Measurements from ENCODE around the gene MYO1B.

Gene MYO1B

DNA sequence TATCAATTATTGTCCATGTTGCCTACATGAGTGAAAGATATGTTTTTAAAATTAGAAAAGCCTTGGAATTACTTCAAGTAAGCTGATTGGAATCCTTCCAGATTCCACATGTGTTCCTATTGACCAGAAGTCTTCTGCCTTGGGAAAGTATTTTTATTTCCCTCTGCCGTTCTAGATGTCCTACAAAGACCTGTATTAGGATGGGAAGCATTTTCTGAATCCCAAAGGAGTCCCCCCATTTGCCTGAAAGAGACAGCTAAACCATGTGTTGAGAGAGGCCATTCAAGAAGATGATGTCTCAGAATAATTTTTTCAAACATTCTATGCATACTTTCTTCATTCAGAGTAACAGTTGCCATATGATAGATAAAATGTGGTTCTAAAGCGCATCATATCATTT, 19.0 kb upstream of the MYO1B start:
- DNase-seq = no peak

DNA sequence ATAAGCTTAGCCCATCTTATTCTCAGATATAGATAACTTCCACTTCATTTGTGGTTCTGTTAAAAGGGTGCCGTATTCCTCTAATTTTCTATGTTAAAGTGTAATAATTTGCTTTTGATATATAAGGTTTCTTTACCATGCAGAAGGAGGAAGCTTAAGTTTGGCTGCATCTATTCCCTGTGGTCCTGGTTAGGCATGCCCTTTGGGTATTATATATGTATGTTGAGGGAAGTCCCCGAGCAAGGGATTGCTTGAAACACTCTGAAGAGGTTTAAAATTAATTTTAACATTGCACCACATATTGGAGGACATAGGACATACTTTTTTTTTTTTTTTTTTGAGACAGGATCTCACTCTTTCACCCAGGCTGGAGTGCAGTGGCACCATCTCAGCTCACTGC, 16.9 kb upstream of the MYO1B start:
- no peak for DNase-seq

DNA sequence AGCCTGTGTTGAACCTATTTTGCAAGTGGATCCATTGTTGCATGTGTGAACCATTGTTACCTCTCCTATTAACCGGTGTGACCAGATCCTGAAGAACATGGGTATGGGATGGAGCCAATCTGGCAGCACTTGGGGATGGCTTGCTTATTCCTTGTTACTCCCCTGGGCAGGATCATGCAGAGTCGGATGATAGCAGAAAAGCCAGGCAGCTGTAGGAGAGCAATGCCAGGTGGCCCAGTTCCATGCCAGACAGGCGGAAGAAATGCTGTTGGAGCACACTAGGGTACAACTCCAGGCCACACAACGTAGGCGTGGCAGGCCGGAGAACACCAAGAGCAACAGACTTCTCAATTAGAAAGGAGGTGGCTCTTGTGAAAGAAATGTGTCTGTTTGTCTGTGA, 16.3 kb upstream of the MYO1B start:
- no peak for DNase-seq

DNA sequence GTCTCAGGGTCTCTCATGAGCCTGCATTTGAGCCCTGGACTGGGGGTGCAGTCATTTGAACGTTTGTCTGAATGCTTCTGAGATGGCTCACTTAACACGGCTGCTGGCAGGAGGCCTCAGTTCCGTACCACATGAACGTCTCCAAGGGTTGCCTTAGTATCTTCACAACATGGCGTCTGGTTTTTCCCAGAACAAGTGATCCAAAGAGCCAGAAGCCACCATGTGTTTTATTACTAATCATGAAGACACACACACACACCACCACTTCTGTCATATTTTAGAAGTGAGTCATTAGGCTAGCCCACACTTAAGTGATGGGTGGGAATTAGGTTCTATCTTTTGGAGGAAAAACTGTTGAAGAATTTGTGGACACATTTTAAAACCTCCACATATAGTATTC, 15.0 kb upstream of the MYO1B start:
- DNase-seq = no peak

DNA sequence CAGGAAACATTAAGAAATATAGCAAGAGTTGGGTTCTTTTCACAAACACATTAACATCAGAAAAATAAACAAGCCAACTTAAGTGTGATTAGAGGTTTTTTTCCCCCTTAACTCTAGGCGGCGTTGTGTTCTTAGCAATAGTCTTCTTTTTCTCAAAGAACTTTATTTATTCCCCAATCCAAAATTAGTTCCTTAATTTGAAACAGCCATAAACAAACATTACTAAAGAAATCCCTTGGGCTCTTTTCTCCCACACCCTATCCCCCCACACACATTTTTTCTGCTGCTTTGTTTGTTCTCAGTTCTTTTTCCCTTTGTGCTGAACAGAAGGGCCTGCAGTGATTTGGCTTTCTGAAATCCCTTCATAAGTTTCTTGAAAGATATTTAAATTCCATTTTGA, 13.2 kb upstream of the MYO1B start:
- no peak for DNase-seq

DNA sequence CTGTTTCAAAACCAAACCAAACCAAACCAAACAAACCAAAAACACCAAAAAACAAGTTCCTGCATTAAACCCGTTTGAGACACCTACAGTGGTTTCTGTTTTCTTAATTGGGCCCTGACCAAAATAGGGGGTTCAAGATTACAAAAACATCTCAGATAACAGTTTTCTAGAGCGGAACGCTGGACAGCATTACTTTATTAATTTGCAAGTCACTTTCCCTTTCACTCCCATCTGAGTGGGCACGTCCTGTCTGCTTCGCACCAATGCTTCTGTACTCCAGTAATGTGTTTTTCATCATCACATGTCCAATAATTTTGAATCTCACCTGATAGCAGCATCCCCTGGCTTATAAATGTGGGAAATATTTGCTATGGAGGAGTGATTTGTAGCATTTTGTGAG, 11.7 kb upstream of the MYO1B start:
- DNase-seq = no peak

DNA sequence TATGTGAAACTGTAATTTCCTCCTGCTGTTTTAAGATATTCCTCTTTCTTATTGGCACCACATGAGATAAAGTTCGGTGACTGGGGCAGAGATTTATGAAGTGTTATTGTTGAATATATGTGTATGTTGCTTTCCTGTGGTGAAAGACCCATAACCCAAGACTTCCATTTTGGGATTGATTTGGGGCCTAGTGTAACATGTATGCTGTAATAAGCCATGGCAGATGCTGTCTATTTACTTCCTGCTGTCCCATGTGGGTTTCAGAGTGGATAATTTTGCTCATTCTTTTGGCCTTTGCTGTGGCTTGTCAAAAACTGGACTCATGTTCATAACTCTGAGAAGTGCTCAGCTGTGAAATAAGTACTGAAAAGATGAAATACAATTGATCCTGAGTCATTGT, 10.8 kb upstream of the MYO1B start:
- no peak for DNase-seq

DNA sequence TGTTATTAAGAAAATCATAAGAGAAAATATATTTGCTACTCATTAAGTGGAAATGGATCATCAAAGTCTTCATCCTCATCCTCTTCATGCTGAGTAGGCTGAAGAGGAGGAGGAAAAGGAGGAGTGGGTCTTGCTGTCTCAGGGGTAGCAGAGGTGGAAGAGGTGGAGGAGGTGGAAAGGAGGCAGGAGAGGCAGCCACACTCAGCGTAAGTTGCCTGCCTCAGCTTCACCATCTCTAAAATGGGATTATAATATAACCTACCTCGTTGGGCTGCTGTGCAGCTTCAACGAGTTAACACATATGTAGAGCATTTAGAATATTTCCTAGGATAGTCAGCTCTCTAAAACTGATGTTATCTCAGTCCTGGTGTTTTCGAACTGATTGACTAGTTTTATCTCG, 4.3 kb upstream of the MYO1B start:
- DNase-seq = no peak

DNA sequence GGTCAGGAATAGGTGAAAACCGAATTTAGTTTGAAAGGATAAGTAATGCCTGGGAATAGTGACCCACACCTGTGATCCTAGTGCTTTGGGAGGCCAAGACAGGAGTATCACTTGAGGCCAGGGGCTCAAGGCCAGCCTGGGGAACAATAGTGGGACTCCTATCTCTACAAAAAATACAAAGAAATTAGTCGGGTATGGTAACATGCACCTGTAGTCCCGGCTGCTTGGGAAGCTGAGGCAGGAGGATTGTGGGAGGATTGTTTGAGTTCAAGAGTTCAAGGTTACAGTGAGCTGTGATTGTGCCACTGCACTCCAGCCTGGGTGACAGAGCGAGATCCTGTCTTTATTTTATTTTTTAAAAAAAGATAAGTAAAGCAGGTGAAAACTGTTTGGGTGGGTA, 3.8 kb upstream of the MYO1B start:
- DNase-seq = no peak

DNA sequence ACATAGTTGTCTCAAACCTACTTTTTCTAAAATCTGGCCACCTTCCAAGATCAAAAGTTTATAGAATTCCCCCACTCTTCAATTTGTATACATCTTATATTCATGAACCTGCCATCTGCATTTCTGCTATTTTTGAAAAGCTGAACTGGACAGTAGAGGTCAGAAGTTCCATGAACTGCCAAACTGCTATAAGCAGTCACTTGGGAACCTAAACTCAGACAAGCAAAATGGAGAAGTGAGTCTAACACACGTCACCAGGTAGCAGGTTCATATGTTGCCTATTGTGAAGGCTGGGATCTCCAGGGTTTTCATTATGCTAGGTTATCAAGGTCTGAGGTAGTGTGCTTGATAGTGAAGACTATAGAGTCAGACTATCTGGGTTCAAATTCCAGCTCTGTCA, 2.0 kb upstream of the MYO1B start:
- no peak for DNase-seq

DNA sequence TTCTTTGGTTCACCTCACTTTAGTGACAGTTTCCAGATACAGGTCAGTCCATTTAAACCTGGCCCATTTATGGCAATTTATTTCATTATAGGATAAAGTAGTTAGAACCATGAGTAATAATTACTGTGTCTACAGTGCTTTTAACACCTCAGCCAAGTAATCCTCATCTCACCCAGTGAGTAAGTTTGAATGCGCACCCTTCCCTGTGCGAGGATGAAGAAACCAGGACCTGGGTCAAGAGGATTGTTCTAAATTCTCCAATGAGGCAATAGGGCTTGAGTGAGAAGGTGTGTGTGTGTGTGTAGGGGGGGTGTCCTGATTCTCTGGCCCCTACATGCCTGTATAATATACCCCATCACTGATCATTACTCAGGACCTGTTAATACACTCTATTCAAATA, 854 bp upstream of the MYO1B start:
- no peak for DNase-seq

DNA sequence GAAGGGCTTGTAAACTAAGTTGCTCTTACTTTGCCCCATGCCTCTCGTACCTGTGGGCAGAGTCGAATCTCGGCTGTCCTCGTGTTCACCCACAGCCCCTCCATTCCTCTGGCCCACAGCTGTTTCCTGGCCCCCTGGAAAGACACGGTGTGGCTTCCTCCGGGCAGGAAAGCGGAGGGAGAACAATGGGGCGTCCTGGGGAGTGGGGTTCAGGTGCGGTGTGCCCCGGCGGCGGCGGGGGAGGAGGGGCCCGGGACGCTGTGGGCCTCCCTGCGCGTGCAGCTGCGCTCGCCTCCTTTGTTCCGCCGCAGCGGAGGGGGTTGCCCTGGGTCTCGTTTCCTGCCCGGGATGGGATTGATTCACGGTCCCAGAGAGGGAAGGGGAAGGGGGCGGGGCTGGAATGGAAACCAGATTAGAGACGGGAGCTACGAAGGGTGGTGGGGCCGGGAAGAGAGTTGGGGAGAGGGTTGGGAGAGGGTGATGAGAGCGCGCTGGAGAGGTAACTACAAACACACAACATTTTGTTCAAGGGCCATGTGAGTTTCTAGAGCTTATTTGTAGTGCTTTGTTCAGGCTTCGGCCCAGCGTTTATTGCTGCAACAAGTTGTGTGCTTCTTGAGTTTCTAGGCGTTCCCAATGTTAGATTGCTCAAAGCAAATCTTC, 796 bp downstream of the MYO1B start:
- peak; percentile 27 to 80 (median 79) for DNase-seq

DNA sequence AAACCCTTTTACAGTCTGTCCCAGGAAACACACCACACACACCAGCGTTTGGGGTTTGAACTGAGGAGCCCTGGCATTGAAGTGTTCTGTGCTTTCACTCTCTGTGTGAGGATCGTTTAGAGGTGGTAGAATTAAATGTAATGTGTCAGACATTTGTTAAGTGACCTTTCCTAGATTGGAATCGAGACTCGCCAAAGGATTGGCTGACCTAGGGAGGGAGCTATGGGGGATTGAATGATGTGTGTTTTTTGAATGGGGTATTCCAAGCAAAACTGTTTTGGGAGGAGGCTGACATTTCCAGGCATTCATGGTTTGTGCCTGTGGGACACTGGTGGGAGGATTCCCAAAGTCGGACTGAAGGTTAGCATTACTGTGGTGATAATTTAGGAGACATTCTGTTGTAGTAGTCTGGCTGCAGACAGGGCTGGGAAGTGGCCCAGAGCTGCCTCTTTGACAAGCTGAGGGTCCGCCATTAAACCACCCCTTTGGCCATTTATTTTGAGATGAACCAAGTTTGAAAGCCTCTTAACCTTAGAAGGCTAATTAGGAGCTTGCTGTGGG, 1.7 kb downstream of the MYO1B start:
- peak in 1 of 3 experiments; percentile 24 for DNase-seq

DNA sequence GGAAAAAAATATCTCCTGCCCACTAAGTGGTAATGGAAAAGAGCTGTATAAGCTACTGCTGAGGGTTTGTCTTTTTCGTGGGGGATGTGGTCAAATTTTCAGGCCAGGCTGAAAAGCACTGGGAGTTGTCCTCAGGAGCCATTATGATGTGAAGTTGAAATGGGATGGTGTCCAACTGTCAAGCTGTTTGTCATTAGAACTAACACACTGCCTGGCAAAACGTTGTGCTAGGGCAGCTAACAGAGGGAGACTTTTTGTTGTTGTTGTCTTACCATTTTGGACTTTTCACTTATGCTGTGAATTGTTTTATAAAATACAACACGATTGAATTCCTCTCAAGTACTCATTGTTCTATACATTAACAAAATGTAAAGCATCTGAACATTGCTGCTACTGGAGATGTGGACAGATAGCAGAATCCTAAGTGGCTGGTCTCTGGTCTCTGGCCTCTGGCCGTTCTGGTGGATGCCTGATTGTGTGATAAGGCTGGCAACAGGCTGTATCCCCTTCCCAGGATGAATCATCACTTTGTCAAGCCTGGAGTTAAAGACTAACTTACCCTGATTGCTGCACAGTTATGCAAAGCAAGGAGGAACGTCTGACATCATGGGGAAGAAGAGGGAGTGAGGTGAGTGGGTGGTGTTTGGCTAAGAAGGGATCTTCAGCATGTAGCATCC, 2.3 kb downstream of the MYO1B start:
- DNase-seq = no peak

DNA sequence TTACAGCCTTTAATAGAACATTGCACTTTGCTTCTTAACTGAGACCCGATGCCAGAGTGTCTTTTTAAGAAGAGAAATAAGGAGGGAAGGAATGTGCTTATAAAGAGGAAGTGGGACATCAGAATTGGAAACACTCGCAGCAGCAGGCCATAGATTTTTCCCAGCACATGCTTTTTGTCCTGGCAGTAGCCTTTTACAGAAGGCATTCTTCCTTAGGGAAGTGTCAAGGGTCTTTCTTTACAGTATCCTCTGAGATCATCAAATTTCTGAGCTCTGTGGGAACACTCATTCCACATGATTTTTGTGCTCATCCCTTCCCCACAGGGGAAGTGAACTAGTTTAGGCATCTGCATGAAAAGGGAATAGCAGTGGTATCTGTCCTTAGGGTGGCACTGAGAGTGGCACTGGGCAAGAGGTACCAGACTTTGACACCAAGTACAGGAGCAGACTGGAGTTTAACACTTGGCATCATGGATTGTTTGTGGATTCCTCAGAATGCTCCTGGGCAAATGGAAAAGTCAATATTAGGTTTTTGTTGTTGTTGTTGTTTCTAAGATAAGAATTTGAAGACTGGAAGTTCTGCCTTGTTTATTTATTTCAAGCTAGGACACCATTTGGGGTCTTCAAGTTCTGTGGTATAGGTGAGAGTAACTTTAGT, 4.1 kb downstream of the MYO1B start:
- no peak for DNase-seq

DNA sequence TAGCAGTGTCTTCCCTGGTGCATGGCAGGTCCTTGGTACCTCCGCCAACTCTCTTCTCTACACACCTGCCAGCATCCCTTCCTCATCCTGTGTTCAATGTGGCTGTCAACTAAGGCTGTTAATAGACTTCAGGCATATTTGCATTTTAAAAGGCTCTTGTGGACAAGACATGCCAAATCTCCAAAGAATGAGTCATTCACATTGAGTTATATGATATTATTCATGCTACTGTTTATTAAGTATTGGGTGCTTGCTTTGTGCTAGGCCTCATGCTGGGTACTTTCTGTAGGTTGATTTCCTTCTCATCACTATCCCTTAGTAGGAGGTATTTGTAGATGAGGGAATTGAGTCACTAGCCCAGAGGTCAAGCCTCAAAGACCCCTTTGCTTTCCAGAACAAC, 5.2 kb downstream of the MYO1B start:
- no peak for DNase-seq

DNA sequence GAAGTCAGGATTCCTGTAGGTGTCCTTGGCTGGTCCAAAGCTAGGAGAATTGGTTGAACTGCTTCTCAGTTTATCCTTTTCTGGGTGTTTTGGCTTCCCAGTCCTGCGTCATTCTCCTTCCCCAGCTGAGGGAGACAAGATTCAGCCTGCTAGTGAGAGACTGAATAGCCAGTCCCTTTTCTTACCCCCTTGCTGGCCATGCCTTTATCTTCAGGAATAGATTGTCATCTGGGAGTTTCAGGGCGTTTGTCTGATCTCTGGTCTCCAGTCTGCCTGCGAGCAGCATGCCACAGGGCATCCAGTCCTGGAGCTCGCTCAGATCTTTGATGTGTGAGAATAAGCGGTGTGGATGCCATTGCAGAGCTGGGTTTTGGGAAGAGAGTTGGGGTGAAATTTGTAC, 5.8 kb downstream of the MYO1B start:
- no peak for DNase-seq

DNA sequence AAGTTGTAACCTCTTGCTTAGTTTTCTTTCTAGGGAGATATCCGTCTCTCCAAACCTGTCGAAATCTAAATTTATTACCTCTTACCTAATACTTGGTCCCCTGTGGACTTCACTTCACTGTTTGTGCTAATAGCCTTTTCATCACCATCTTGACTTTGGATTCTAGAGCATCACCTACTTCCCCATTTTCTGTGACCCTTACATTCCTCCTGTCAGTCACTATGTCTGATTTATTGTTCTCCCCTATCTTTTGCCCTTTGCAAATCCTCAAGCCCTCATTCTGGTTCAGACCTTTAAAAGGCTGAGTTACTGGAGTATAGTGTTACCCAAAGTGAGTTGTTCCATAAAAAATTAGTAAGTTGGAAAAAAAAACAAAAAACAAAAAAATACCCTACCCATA, 7.5 kb downstream of the MYO1B start:
- DNase-seq = no peak

DNA sequence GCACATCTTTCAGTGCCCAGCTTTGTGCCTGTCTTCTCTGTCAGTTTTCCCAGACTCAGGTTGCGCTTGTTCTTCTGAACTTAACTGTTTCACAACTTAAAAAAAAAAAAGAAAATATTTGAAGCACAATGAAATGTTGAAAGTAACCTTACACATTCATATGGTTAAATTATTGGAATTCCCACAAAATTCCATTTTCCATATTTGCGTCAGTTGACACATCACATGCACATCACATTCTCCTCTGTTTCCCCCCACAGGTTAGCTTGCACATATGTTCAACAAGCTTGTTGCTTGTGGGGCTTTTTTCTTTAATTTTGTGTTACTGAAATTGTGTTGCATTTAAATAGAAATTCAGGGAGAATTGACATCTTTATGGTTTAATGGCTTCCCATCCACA, 8.3 kb downstream of the MYO1B start:
- no peak for DNase-seq

DNA sequence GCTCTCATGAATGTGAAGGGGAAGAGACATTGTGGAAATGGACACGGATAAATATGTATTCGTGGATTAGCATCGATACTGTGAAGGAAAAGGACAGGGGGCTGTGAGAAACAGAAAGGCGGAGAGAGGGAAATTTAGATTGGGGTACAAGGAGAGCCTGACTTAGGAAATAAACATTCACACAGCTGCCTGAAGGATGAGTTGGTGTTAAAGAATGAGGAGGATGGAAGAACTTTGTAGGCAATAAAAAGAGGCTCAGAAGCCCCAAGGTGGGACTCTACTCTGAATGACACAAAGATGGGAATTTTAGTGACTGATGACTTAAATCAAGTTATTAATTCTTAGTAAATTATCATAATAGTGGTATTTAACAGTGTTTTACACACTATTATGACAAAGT, 10.1 kb downstream of the MYO1B start:
- no peak for DNase-seq

DNA sequence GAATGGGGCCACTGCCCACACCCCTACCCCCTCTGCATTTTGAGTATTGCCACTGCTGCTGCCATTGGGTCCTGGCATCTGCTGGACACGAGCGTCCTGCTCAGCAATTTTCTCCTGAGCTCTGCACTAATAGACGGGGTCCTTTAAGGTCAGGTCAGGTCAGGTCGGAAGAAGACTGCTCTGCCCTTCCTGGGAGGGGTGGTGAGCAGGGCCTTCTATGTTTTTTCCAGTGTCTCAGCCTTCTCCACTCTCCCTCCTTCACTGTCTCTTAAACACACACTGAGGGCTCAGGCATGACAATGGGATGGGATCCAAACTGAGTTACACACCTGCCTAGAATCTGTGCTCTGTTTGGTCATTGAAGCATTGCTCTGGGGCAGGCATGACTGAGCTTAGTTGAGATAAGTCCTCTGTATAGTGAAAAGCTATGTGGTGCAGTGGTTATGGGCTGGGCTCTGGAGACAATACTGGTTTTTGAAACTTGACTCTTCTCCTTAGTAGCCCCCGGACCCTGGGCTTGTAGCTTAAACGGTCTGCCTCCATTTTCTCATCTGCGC, 10.6 kb downstream of the MYO1B start:
- DNase-seq = no peak

DNA sequence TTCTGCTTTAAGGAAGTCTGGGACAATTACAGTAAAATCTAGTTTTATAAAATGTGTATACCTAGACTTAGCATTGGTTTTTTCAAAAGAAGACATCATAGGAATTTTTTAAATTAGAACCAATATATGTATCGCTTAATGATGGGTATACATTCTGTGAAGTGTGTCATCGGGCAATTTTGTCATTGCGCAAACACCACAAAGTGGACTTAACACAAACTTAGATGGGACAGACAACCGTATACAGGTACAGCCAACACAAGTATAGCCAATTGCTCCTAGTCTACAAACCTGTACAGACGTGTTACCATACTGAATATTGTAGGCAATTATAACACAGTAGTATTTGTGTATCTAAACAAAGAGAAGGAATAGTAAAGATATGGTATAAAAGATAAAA, 12.7 kb downstream of the MYO1B start:
- no peak for DNase-seq

DNA sequence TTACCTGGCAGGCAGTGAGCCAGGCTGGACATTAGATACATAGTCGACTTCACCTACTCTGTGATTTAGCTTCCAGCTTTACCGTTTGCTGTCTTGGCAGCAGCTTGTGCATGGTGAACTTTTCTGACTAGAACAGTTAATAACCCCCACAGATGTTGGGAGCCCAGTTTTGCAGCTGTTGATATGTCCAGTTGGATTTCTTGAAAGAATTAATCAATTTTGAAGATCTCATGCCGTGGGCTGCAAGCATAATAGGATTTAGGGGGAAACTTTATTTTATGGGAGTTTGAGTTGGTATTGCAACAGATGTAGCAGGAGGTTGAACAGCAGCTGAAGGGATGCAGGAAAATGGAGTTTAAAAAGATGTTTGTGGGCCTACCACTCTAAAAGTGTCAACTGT, 13.8 kb downstream of the MYO1B start:
- DNase-seq = no peak

DNA sequence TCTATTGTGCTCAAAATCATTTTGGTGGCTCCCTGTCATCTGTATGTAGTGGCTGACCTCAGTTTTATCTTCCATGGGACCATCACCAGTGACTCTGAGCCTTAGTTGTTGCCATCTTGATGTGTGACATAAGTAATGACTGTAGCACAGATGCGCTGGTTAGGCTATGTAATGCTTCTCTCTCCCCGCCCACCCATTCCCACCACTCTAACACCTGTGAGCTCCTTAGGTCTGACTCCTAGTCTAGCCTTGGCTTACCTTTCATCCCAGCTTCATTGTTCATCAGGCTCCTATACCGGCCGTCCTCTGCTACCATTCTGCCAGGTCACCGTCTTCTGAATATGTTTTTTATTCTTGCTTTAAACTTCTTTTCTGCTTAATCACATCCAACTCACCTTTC, 17.2 kb downstream of the MYO1B start:
- DNase-seq = no peak

Data from NCI-H1417 (cell line).